ENCODE data around the gene SLC2A9. TPM values are rescaled to one million over a fixed set of nuclear protein-coding genes. Genes with fewer than 3 reads are reported as not detected.
"Not testable (repeated sequence)": the region's sequence is repeated elsewhere in the genome, so short reads cannot be mapped to it uniquely, and the experiment has no call there.

The SLC2A9 gene
- total RNA-seq, 1 donor from 2014 or later: 19.0 TPM

DNA sequence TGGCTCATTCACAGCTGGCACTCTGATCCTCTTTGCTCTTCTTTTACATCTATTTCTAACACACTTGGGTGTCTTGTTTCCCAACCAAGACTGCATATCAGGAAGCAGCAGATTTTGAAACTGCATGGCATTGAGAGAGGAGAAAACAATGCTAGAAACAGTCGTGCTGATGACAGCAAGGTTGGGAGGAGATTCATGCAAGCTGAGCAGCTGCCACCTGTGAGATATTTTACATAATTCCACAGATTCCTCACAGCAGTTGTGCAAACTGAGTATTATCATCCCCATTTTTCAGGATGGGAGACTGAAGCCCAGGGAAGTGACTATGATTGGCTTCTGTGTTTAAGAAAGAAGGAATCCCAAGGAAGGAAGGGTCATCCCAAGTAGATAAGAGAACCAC is 105.0 kb downstream of the SLC2A9 start:
- no peaks in the 10 kb centered on the region for H3K4me1 ChIP-seq
- TF ChIP-seq, protein P1, sequence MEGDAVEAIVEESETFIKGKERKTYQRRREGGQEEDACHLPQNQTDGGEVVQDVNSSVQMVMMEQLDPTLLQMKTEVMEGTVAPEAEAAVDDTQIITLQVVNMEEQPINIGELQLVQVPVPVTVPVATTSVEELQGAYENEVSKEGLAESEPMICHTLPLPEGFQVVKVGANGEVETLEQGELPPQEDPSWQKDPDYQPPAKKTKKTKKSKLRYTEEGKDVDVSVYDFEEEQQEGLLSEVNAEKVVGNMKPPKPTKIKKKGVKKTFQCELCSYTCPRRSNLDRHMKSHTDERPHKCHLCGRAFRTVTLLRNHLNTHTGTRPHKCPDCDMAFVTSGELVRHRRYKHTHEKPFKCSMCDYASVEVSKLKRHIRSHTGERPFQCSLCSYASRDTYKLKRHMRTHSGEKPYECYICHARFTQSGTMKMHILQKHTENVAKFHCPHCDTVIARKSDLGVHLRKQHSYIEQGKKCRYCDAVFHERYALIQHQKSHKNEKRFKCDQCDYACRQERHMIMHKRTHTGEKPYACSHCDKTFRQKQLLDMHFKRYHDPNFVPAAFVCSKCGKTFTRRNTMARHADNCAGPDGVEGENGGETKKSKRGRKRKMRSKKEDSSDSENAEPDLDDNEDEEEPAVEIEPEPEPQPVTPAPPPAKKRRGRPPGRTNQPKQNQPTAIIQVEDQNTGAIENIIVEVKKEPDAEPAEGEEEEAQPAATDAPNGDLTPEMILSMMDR (IDR thresholded peaks at IDR 0.05): no peak
- intact Hi-C loops (cut with DNase I): no loop called here
- ATAC-seq (no peak), DNase-seq (no peak)
- H3K27me3 ChIP-seq: no peaks in the 10 kb centered on the region
- no peaks in the 10 kb centered on the region for H3K36me3 ChIP-seq
- H3K27ac ChIP-seq: no peak overlapping the region
- no peaks in the 10 kb centered on the region for H3K9me3 ChIP-seq
- no peak overlapping the region for H3K4me3 ChIP-seq

DNA sequence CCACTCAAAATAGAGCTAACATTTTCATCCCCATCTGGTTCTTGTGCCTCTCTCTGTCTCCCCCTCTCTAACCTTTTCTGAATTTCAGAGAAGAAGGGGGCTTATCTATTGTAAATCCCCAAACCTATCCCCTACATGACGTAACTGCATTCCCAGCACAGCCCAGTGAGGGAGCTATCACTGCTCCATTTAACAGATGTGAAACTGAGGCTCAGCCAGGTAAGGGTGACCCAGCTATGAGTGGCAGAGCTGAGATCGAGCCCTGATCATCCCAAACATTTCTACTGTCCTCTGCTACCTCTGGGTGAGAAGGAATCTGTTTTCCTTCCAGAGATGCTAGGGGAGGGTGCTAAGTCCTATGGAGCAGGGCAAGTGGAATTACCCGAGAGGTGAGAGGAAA is 107.5 kb downstream of the SLC2A9 start:
- intact Hi-C loops (cut with DNase I): no loop called here
- Histone ChIP-seq H3K27me3 (no peaks in the 10 kb centered on the region), H3K27ac (no peak overlapping the region), H3K36me3 (no peaks in the 10 kb centered on the region), H3K4me1 (no peaks in the 10 kb centered on the region), H3K4me3 (no peak overlapping the region), H3K9me3 (no peaks in the 10 kb centered on the region)
- TF ChIP-seq, protein P1 (IDR thresholded peaks at IDR 0.05): no peak
- DNase-seq: no peak
- no peak for ATAC-seq

DNA sequence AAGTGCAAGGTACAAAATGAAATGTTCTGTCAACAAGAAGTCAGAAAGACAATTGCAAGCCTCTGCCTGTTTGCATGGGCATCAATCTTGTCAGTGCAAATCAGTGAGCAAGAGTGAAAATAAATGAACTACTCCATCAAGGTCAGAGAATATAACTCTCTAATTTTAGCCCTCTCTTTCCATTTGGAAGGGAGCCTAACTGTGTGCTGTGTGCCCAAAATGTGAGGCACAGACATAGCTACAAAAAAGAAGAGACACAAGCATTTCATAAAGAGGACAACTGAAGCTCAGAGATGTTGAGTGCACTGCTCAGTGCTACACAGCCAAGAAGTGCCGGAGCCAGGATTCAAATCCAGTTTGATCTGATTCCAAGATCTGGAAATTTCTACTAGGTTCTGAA is 114.3 kb downstream of the SLC2A9 start:
- intact Hi-C loops (cut with DNase I): no loop called here
- Histone ChIP-seq H3K4me1 (no peaks in the 10 kb centered on the region), H3K27ac (no peak overlapping the region), H3K9me3 (no peaks in the 10 kb centered on the region), H3K36me3 (no peaks in the 10 kb centered on the region), H3K27me3 (no peaks in the 10 kb centered on the region), H3K4me3 (no peak overlapping the region)
- ATAC-seq: no peak
- TF ChIP-seq, protein P1 (IDR thresholded peaks at IDR 0.05): no peak
- DNase-seq: no peak

DNA sequence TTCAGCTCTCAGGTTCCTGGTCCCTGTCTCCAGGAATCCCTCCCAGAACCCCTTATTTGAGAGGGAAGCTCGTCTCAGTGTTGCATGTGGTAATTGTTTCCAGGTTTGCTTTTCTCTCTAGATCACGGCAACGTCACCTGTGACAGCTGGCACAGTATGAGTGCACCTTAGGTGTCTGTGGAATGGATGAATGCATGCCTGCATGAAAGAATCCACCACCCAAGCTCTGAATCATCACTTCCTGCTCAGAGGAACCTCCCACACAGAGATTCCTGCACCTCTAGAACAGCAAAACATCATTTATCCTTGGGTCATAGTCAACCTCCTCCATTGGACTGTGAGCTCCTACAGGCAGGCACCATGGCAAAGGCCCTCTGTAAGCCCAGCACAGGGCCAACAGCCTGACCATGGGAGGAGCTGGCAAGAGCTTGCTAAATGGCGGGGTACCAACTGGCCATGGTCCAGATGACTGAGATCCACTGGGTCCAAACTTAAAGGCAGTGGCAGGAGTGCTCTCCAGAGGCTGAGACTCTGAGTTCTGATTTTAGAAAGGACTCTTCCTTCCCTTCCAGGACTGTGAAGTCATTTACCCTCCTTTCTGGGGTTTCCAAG is 116.2 kb downstream of the SLC2A9 start:
- H3K4me1 ChIP-seq: peaks cover 3% of the 10 kb centered on the region
- no peak overlapping the region for H3K4me3 ChIP-seq
- H3K27ac ChIP-seq: no peak overlapping the region
- no peaks in the 10 kb centered on the region for H3K27me3 ChIP-seq
- TF ChIP-seq, protein P1 (IDR thresholded peaks at IDR 0.05): no peak
- no peaks in the 10 kb centered on the region for H3K9me3 ChIP-seq
- intact Hi-C loops (cut with DNase I): no loop called here
- DNase-seq: no peak
- no peaks in the 10 kb centered on the region for H3K36me3 ChIP-seq
- no peak for ATAC-seq

DNA sequence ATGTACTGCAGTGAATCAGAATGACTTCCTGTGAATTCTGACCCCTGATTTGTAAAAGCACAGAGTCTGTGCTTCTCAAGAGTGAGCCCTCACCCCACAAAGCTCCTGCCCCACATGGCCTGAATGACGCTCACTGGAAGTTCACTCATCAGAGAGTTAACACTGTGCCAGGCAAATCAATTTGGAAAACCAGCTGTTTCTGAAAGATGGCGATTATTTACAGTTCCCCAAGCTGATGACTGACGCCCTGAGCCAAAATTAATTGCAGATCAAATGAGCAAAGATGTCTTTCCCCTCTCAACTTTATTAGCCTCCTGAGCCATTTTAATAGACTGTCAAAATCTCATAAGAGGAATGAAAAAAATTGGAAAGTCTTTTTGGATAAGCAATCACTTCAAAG is 118.0 kb downstream of the SLC2A9 start:
- TF ChIP-seq, protein P1 (IDR thresholded peaks at IDR 0.05): no peak

DNA sequence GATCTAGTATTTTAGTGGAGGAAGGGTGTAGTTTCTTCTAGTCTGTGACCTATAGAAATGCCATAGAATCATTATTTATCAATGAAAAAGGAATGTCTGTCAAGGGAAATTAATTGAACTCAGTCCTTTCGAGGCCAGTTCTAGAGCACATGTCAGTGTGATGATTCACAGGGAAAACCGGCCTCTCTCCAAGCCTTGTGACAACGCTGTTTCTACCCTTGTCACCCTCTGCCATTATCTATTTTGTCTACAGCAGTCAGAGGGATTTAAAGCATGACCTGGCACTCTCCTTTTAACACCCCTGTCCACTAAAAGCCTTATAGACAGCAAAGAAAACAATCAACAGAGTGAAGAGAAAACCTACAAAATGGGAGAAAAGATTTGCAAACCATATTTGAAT is 120.0 kb downstream of the SLC2A9 start:
- Histone ChIP-seq H3K27me3 (no peaks in the 10 kb centered on the region), H3K4me1 (peaks cover 3% of the 10 kb centered on the region), H3K27ac (no peak overlapping the region), H3K36me3 (no peaks in the 10 kb centered on the region), H3K9me3 (no peaks in the 10 kb centered on the region), H3K4me3 (no peak overlapping the region)
- no peak for ATAC-seq
- TF ChIP-seq, protein P1 (IDR thresholded peaks at IDR 0.05): no peak
- DNase-seq: no peak
- intact Hi-C loops (cut with DNase I): no loop called here

More for the DNA sequence above, 118.0 kb downstream of the SLC2A9 start:
- DNase-seq: no peak
- intact Hi-C loops (cut with DNase I): no loop called here
- no peak for ATAC-seq
- no peak overlapping the region for H3K4me3 ChIP-seq
- peaks cover 3% of the 10 kb centered on the region for H3K4me1 ChIP-seq
- no peaks in the 10 kb centered on the region for H3K27me3 ChIP-seq
- no peak overlapping the region for H3K27ac ChIP-seq
- H3K36me3 ChIP-seq: no peaks in the 10 kb centered on the region
- H3K9me3 ChIP-seq: no peaks in the 10 kb centered on the region

DNA sequence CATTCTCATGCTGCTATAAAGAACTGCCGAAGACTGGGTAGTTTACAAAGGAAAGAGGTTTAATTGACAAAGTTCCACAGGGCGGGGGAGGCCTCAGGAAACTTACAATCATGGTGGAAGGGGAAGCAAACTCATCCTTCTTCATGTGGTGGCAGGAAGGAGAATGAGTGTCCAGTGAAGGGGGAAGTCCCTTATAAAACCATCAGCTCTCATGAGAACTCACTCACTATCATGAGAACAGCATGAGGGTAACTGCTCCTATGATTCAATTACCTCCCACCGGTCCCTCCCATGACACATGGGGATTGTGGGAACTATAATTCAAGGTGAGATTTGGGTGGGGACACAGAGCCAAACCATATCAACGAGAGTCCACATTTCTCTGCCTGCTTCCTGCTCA is 120.7 kb downstream of the SLC2A9 start:
- DNase-seq; intact Hi-C loops (cut with DNase I); H3K4me1 ChIP-seq; H3K9me3 ChIP-seq; H3K27me3 ChIP-seq; ATAC-seq; H3K27ac ChIP-seq; H3K36me3 ChIP-seq; H3K4me3 ChIP-seq: not testable (repeated sequence)

Measured in upper lobe of right lung (tissue), 1 donor.